HepG2 (cell line): ENCODE data around the gene GBA2. TPM values are rescaled to one million over a fixed set of nuclear protein-coding genes. Genes with fewer than 3 reads are reported as not detected.

Source experiments
- ATAC-seq: fragments of 200-7000 bp; cut with Tn5 transposase; 3 replicates; pipeline ENCODE4 v1.9.1; 2020; ENCODE audit warnings: mild to moderate bottlenecking, moderate library complexity
- BruUV-seq: library from RNA; stranded (reverse); fragments of 400-500 nt; replicated peaks from 2 replicates; lab custom pipeline; 2021; lab: Mats Ljungman, UMichigan
- CTCF ChIA-PET: fragments of 300-600 bp; formaldehyde crosslinking; extraction: SDS; loops from one replicate; lab custom pipeline; 2021; ENCODE audit warnings: low total read pairs, inconsistent platforms, low intra/inter-chr PET ratio; lab: Yijun Ruan, JAX
- POLR2A ChIA-PET: fragments of 350-600 bp; sonication (Branson Sonifier 250); formaldehyde crosslinking; loops from one replicate; lab custom pipeline; 2020; ENCODE audit warnings: antibody characterized with exemption, inconsistent platforms; lab: Yijun Ruan, JAX
- DNase-seq: peaks from one replicate; pipeline ENCODE4 v3.0.0-alpha.2; 2015; ENCODE audit warnings: low spot score
- FAIRE-seq: peaks from 3 replicates; lab custom pipeline; 2011; peaks lifted over from hg19 to GRCh38; lab: Jason Lieb, UNC
- H2AFZ ChIP-seq: one replicate; pipeline ENCODE4 v1.6.1; 2011; ENCODE audit warnings: low read length, inconsistent platforms
- H3K27ac ChIP-seq: fragments of 300-600 bp; 3 replicates; pipeline ENCODE4 v1.8.0; 2011; ENCODE audit warnings: mixed run types, mild to moderate bottlenecking, mixed read lengths, low read length, inconsistent platforms; ENCODE audit not compliant: insufficient read depth; ENCODE audit errors: extremely low read length
- H3K27me3 ChIP-seq, 2 experiments: fragments of 200-600 bp in 1 of 2; 2 replicates in 1 of 2; 3 replicates in 1 of 2; pipeline versions ENCODE4 v1.6.0 to v1.8.0; 2011; ENCODE audit warnings: low read length in 2 of 2, mild to moderate bottlenecking in 2 of 2, moderate library complexity in 2 of 2, inconsistent platforms in 1 of 2; ENCODE audit not compliant: insufficient read depth in 2 of 2, control insufficient read depth in 1 of 2
- H3K36me3 ChIP-seq, 2 experiments: fragments of 200-600 bp in 1 of 2; replicated peaks in 1 of 2; 2 replicates in 1 of 2; 3 replicates in 1 of 2; pipeline versions ENCODE4 v1.5.1 to v1.8.0; 2011; ENCODE audit warnings: low read length in 2 of 2, inconsistent platforms in 1 of 2; ENCODE audit not compliant: insufficient read depth in 2 of 2, control insufficient read depth in 1 of 2
- H3K4me1 ChIP-seq: 2 replicates; pipeline ENCODE4 v1.5.1; 2012; ENCODE audit warnings: low read length, inconsistent platforms; ENCODE audit not compliant: insufficient read depth
- H3K4me2 ChIP-seq: 2 replicates; pipeline ENCODE4 v1.6.0; 2011; ENCODE audit warnings: low read depth, low read length, inconsistent platforms
- H3K4me3 ChIP-seq, 3 experiments: fragments of 200-600 bp in 1 of 3; sonication (generic), shearing (Covaris generic) in 1 of 3; replicated peaks in 1 of 3; 2 replicates each; pipeline ENCODE4 v1.5.1; 2011 to 2016; ENCODE audit warnings: low read length in 3 of 3, inconsistent platforms in 2 of 3, low read depth in 2 of 3, mild to moderate bottlenecking in 2 of 3, control low read depth in 1 of 3, mixed read lengths in 1 of 3; ENCODE audit not compliant: insufficient read depth in 1 of 3
- H3K79me2 ChIP-seq: one replicate; pipeline ENCODE4 v1.6.1; 2011; ENCODE audit warnings: low read length, inconsistent platforms; ENCODE audit not compliant: insufficient read depth
- H3K9ac ChIP-seq: 2 replicates; pipeline ENCODE4 v1.6.0; 2011; ENCODE audit warnings: mild to moderate bottlenecking, low read depth, low read length, inconsistent platforms; ENCODE audit not compliant: insufficient read depth
- H3K9me3 ChIP-seq: 2 replicates; pipeline ENCODE4 v1.5.1; 2012; ENCODE audit warnings: mild to moderate bottlenecking, low read length
- H4K20me1 ChIP-seq: 2 replicates; pipeline ENCODE4 v1.6.0; 2011; ENCODE audit warnings: inconsistent platforms, mild to moderate bottlenecking, low read length, moderate library complexity; ENCODE audit not compliant: insufficient read depth
- FOSL2 ChIP-seq: sonication (generic); formaldehyde crosslinking; IDR thresholded peaks from 2 replicates; pipeline ENCODE4 v1.4.0; 2020; ENCODE audit warnings: missing genetic modification reagents
- HNF4A ChIP-seq: sonication (generic); formaldehyde crosslinking; IDR thresholded peaks from 2 replicates; pipeline ENCODE4 v1.4.0; 2020; ENCODE audit warnings: missing genetic modification reagents
- HNF4G ChIP-seq, 2 experiments: sonication (generic) in 1 of 2; formaldehyde crosslinking in 1 of 2; IDR thresholded peaks; 2 replicates each; pipeline versions ENCODE4 v1.4.0 to v1.6.1; 2011 to 2020; ENCODE audit warnings: borderline replicate concordance in 2 of 2, low read depth in 2 of 2, mild to moderate bottlenecking in 2 of 2, low read length in 1 of 2, missing genetic modification reagents in 1 of 2, moderate library complexity in 1 of 2
- NFYB ChIP-seq: sonication (generic); formaldehyde crosslinking; IDR thresholded peaks from 2 replicates; pipeline ENCODE4 v1.4.0; 2020; ENCODE audit warnings: missing genetic modification reagents
- NFYC ChIP-seq: IDR thresholded peaks from 2 replicates; pipeline ENCODE4 v1.6.1; 2016; ENCODE audit warnings: missing genetic modification reagents, missing compliant biosample characterization
- NR3C1 ChIP-seq: sonication (generic); formaldehyde crosslinking; IDR thresholded peaks from 2 replicates; pipeline ENCODE4 v1.4.0; 2020; ENCODE audit warnings: missing genetic modification reagents
- PITX1 ChIP-seq: sonication (generic); formaldehyde crosslinking; IDR thresholded peaks from 2 replicates; pipeline ENCODE4 v1.5.1; 2020; ENCODE audit warnings: mild to moderate bottlenecking, missing genetic modification reagents
- RBAK ChIP-seq: sonication (generic); formaldehyde crosslinking; IDR thresholded peaks from 2 replicates; pipeline ENCODE4 v1.5.1; 2020; ENCODE audit warnings: mild to moderate bottlenecking, missing genetic modification reagents
- SOX13 ChIP-seq, 3 experiments: fragments of 450-650 bp in 1 of 3; sonication (generic) in 1 of 3; formaldehyde crosslinking in 1 of 3; IDR thresholded peaks in 2 of 3; conservative IDR thresholded peaks in 1 of 3; 2 replicates each; pipeline versions ENCODE4 v1.5.0 to v1.6.1; 2016 to 2020; ENCODE audit warnings: antibody characterized with exemption in 1 of 3, mild to moderate bottlenecking in 1 of 3, missing compliant biosample characterization in 1 of 3, missing genetic modification reagents in 1 of 3, moderate library complexity in 1 of 3
- SOX5 ChIP-seq: IDR thresholded peaks from 2 replicates; pipeline ENCODE4 v1.6.1; 2016; ENCODE audit warnings: borderline replicate concordance
- YEATS4 ChIP-seq: sonication (generic); formaldehyde crosslinking; IDR thresholded peaks from 2 replicates; pipeline ENCODE4 v1.4.0; 2020; ENCODE audit warnings: missing genetic modification reagents, borderline replicate concordance
- ZFX ChIP-seq: sonication (generic); formaldehyde crosslinking; IDR thresholded peaks from 2 replicates; pipeline ENCODE4 v1.4.0; 2020; ENCODE audit warnings: mild to moderate bottlenecking, low read depth, missing genetic modification reagents, moderate library complexity
- ZNF143 ChIP-seq: sonication (generic); formaldehyde crosslinking; IDR thresholded peaks from 2 replicates; pipeline ENCODE4 v1.4.0; 2020; ENCODE audit warnings: missing genetic modification reagents
- ZNF569 ChIP-seq: sonication (generic); formaldehyde crosslinking; IDR thresholded peaks from 2 replicates; pipeline ENCODE4 v1.5.0; 2020; ENCODE audit warnings: mild to moderate bottlenecking, missing genetic modification reagents, moderate library complexity, borderline replicate concordance
- WGBS: methylation state at CpG from one replicate; pipeline ENCODE4 v1.1.6; 2017; ENCODE audit warnings: low lambda C conversion rate; 5-methylcytosine and 5-hydroxymethylcytosine counted together
- in situ Hi-C: cut with HindIII; loops from 2 replicates; pipeline ENCODE4 v1.10.0; 2017; ENCODE audit warnings: low pct_unique_long_range_greater_than_20kb; ENCODE audit not compliant: extremely low pct_ligation_motif_present
- intact Hi-C: fragments of 100-400 bp; cut with micrococcal nuclease; formaldehyde crosslinking; loops from one replicate; pipeline ENCODE4 v1.10.0; 2022; ENCODE audit not compliant: unreplicated experiment
- polyA plus RNA-seq, 8 experiments: library from polyadenylated mRNA; depleted of rRNA in 3 of 8; stranded (reverse) in 7 of 8; unstranded in 1 of 8; fragments of >200 nt; fragmentation: Illumina TruSeq in 4 of 8; extraction: Trizol in 4 of 8; gene quantifications; 2 replicates each; pipeline versions ENCODE4 v1.2.1 to v1.2.3, GENCODE V29; 2011 to 2016; ENCODE audit warnings: low read depth in 4 of 8, missing spikeins in 1 of 8, mixed read lengths in 1 of 8; ENCODE audit not compliant: insufficient read depth in 1 of 8
- total RNA-seq, 5 experiments: library from RNA; depleted of rRNA; stranded (reverse); fragments of >200 nt; fragmentation: Illumina TruSeq; extraction: Trizol; gene quantifications; 2 replicates each; pipeline ENCODE4 v1.2.3, GENCODE V29; 2016; ENCODE audit warnings: low read depth in 1 of 5
- TF ChIP-seq, protein P1 (sequence below): sonication (generic); formaldehyde crosslinking; IDR thresholded peaks from 2 replicates; pipeline ENCODE4 v1.4.0; 2020; ENCODE audit warnings: missing genetic modification reagents
- TF ChIP-seq, protein P2 (sequence below): IDR thresholded peaks from 2 replicates; pipeline ENCODE4 v1.4.0; 2020; ENCODE audit warnings: mild to moderate bottlenecking, missing genetic modification reagents
- TF ChIP-seq, protein P3 (sequence below): sonication (generic); formaldehyde crosslinking; IDR thresholded peaks from 2 replicates; pipeline ENCODE4 v1.5.1; 2020; ENCODE audit warnings: missing genetic modification reagents, mild to moderate bottlenecking, borderline replicate concordance

The GBA2 gene
- total and polyA plus RNA-seq, 2 of the 13 experiments (the other 11 are each of a cell fraction or from before 2014, with no cell fraction given), result 37.5 to 86.1 TPM

DNA sequence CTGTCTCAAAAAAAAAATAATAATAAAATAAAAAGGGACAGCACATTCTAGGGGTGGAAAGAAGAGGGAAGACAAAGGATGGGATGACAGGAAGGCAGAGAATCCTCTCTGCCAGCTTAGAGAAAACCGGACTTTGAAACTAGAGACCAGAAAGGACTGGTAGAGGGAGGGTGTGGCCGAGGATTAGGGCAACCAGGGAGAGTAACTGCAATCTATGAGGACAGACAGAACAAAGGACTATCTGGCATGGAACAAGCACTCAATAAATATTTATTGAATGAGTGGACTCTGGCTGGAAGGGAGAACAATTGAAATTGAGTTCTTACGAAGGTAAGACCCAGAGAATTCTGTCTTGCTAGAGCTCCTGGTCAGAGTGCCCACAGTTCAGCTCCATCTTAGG lies 2.4 kb downstream of the GBA2 start:
- H3K79me2 ChIP-seq, result peaks cover 51% of the 10 kb centered on the region
- TF ChIP-seq, protein P1, sequence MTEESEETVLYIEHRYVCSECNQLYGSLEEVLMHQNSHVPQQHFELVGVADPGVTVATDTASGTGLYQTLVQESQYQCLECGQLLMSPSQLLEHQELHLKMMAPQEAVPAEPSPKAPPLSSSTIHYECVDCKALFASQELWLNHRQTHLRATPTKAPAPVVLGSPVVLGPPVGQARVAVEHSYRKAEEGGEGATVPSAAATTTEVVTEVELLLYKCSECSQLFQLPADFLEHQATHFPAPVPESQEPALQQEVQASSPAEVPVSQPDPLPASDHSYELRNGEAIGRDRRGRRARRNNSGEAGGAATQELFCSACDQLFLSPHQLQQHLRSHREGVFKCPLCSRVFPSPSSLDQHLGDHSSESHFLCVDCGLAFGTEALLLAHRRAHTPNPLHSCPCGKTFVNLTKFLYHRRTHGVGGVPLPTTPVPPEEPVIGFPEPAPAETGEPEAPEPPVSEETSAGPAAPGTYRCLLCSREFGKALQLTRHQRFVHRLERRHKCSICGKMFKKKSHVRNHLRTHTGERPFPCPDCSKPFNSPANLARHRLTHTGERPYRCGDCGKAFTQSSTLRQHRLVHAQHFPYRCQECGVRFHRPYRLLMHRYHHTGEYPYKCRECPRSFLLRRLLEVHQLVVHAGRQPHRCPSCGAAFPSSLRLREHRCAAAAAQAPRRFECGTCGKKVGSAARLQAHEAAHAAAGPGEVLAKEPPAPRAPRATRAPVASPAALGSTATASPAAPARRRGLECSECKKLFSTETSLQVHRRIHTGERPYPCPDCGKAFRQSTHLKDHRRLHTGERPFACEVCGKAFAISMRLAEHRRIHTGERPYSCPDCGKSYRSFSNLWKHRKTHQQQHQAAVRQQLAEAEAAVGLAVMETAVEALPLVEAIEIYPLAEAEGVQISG (CRISPR knock-in tag), result 0 out of 2 replicates have a peak, but pooled peaks have one; percentile 20
- TF ChIP-seq HNF4A (CRISPR knock-in tag) (peak; percentile 61), FOSL2 (CRISPR knock-in tag) (peak; percentile 41), ZNF143 (no peak), NR3C1 (no peak), SOX5 (CRISPR knock-in tag) (peak; percentile 89), SOX13 (IDR thresholded peaks at IDR 0.05) (peak; percentile 68; the same call in 1 of the 2 replicates), SOX13 (CRISPR knock-in tag; conservative IDR thresholded peaks at IDR 0.05 in 1 of 2, IDR thresholded peaks at IDR 0.05 in 1 of 2) (peak in 1 of 2 experiments; percentile 91; a peak in 2 of 4 replicates), HNF4G (IDR thresholded peaks at IDR 0.05; ENCODE audit: borderline replicate concordance, low read depth, low read length) (peak; percentile 45), HNF4G (CRISPR knock-in tag; IDR thresholded peaks at IDR 0.05; ENCODE audit: borderline replicate concordance, low read depth) (no peak), ZFX (CRISPR knock-in tag) (0 out of 2 replicates have a peak, but pooled peaks have one; percentile 12), RBAK (CRISPR knock-in tag) (no peak), NFYB (CRISPR knock-in tag) (no peak), NFYC (no peak), PITX1 (CRISPR knock-in tag) (peak; percentile 20; the same call in 1 of the 2 replicates), YEATS4 (CRISPR knock-in tag) (0 out of 2 replicates have a peak, but pooled peaks have one; percentile 21), ZNF569 (CRISPR knock-in tag) (no peak)
- TF ChIP-seq, protein P2, sequence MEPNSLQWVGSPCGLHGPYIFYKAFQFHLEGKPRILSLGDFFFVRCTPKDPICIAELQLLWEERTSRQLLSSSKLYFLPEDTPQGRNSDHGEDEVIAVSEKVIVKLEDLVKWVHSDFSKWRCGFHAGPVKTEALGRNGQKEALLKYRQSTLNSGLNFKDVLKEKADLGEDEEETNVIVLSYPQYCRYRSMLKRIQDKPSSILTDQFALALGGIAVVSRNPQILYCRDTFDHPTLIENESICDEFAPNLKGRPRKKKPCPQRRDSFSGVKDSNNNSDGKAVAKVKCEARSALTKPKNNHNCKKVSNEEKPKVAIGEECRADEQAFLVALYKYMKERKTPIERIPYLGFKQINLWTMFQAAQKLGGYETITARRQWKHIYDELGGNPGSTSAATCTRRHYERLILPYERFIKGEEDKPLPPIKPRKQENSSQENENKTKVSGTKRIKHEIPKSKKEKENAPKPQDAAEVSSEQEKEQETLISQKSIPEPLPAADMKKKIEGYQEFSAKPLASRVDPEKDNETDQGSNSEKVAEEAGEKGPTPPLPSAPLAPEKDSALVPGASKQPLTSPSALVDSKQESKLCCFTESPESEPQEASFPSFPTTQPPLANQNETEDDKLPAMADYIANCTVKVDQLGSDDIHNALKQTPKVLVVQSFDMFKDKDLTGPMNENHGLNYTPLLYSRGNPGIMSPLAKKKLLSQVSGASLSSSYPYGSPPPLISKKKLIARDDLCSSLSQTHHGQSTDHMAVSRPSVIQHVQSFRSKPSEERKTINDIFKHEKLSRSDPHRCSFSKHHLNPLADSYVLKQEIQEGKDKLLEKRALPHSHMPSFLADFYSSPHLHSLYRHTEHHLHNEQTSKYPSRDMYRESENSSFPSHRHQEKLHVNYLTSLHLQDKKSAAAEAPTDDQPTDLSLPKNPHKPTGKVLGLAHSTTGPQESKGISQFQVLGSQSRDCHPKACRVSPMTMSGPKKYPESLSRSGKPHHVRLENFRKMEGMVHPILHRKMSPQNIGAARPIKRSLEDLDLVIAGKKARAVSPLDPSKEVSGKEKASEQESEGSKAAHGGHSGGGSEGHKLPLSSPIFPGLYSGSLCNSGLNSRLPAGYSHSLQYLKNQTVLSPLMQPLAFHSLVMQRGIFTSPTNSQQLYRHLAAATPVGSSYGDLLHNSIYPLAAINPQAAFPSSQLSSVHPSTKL (CRISPR knock-in tag), result no peak
- TF ChIP-seq, protein P3, sequence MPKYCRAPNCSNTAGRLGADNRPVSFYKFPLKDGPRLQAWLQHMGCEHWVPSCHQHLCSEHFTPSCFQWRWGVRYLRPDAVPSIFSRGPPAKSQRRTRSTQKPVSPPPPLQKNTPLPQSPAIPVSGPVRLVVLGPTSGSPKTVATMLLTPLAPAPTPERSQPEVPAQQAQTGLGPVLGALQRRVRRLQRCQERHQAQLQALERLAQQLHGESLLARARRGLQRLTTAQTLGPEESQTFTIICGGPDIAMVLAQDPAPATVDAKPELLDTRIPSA (CRISPR knock-in tag), result no peak

More for the DNA sequence above, 2.4 kb downstream of the GBA2 start:
- Histone ChIP-seq H3K27me3 (no peaks in the 10 kb centered on the region; a peak in 2 of 5 replicates), H4K20me1 (peaks cover 39% of the 10 kb centered on the region), H2AFZ (no peak overlapping the region), H3K4me3 (peak overlapping the region; percentile 95 to 99 (median 98)), H3K9me3 (no peaks in the 10 kb centered on the region), H3K36me3 (peaks cover 17 to 42% of the 10 kb centered on the region in 2 experiments), H3K9ac (peak overlapping the region; percentile 94), H3K27ac (peak overlapping the region; percentile 89), H3K4me2 (peak overlapping the region; percentile 94), H3K4me1 (peaks cover 42% of the 10 kb centered on the region)
- ATAC-seq (peak; percentile 32; the same call in 2 of the 3 replicates), DNase-seq (peak; percentile 74), FAIRE-seq (peak; percentile 63)
- WGBS, result 1% methylated on average over 3 of the region's 3 CpGs
- CTCF ChIA-PET, result no interaction called here
- in situ Hi-C loops (no loop called here), intact Hi-C loops (no loop called here)
- POLR2A ChIA-PET, result interaction anchor here (0.8 to 5.8 kb wide), 9 partner anchors 9 to 89 kb away, joined by 3 to 102 read pairs (median 5); partner anchors contain the start of genes CCDC107, CREB3, HINT2 and RMRP
- BruUV-seq, result no TSS peak
